ACHN (cell line): Measurements from ENCODE around the gene RND1.
A peak's percentile ranks its signal among the peaks of the same experiment; 100 is the strongest.
"Not testable (repeated sequence)": the region's sequence is repeated elsewhere in the genome, so short reads cannot be mapped to it uniquely, and the experiment has no call there.

Experiments
- DNase-seq: peaks from one replicate; pipeline ENCODE4 v3.0.0-alpha.2; 2015
- in situ Hi-C: cut with HindIII; loops from 2 replicates; pipeline ENCODE4 v1.10.0; 2017; ENCODE audit warnings: low sequenced_read_pairs, low pct_ligation_motif_present, low pct_unique_long_range_greater_than_20kb

RND1 gene

GRCh38 chr12:48873534-48873933 is 7.9 kb upstream of the RND1 start:
- DNase-seq, in situ Hi-C loops: not testable (repeated sequence)

- in situ Hi-C loops = no loop called here
Observed at GRCh38 chr12:48873096-48873495, 7.4 kb upstream of the RND1 start.

GRCh38 chr12:48869191-48869590 is 3.5 kb upstream of the RND1 start:
- in situ Hi-C loops = no loop called here
- no peak for DNase-seq

More at GRCh38 chr12:48873096-48873495, 7.4 kb upstream of the RND1 start:
- DNase-seq = no peak

GRCh38 chr12:48868451-48868850 is 2.8 kb upstream of the RND1 start:
- DNase-seq = no peak
- in situ Hi-C loops = no loop called here

- no peak for DNase-seq
- in situ Hi-C loops = no loop called here
Observed at GRCh38 chr12:48866052-48866711, 512 bp upstream of the RND1 start.

- no peak for DNase-seq
- in situ Hi-C loops = no loop called here
Observed at GRCh38 chr12:48863291-48863690, 2.4 kb downstream of the RND1 start.

GRCh38 chr12:48862760-48863159 is 2.9 kb downstream of the RND1 start:
- in situ Hi-C loops = no loop called here

GRCh38 chr12:48861111-48861510 is 4.6 kb downstream of the RND1 start:
- DNase-seq = no peak

More at GRCh38 chr12:48862760-48863159, 2.9 kb downstream of the RND1 start:
- no peak for DNase-seq

GRCh38 chr12:48860236-48860635 is 5.4 kb downstream of the RND1 start:
- in situ Hi-C loops, DNase-seq: not testable (repeated sequence)

More at GRCh38 chr12:48861111-48861510, 4.6 kb downstream of the RND1 start:
- in situ Hi-C loops = no loop called here

GRCh38 chr12:48859607-48860006 is 6.1 kb downstream of the RND1 start:
- in situ Hi-C loops = no loop called here
- no peak for DNase-seq

- in situ Hi-C loops = no loop called here
- DNase-seq = no peak
Observed at GRCh38 chr12:48858043-48858442, 7.6 kb downstream of the RND1 start.

- no peak for DNase-seq
- in situ Hi-C loops = no loop called here
Observed at GRCh38 chr12:48857278-48857994, 8.2 kb downstream of the RND1 start.

GRCh38 chr12:48856379-48856778 is 9.3 kb downstream of the RND1 start:
- no peak for DNase-seq
- in situ Hi-C loops = no loop called here

GRCh38 chr12:48854932-48855331 is 10.7 kb downstream of the RND1 start:
- in situ Hi-C loops = not testable (repeated sequence)

GRCh38 chr12:48854488-48854887 is 11.2 kb downstream of the RND1 start:
- in situ Hi-C loops = no loop called here
- no peak for DNase-seq

More at GRCh38 chr12:48854932-48855331, 10.7 kb downstream of the RND1 start:
- DNase-seq = not testable (repeated sequence)

GRCh38 chr12:48852734-48853688 is 12.7 kb downstream of the RND1 start:
- in situ Hi-C loops = no loop called here
- DNase-seq = peak; percentile 96

GRCh38 chr12:48851883-48852733 is 13.6 kb downstream of the RND1 start, which contains the start of gene DDX23:
TSS of gene DDX23 (minus strand) at chr12:48852163. CDS start at chr12:48845782, 6,381 bp downstream.
- peak; percentile 99 for DNase-seq
- in situ Hi-C loops = no loop called here

GRCh38 chr12:48842021-48842420 is 23.6 kb downstream of the RND1 start:
- DNase-seq, in situ Hi-C loops: not testable (repeated sequence)
